Naive B cell (primary cell): Measurements from ENCODE around the gene ANGEL2. TPM values are rescaled to one million over a fixed set of nuclear protein-coding genes. Genes with fewer than 3 reads are reported as not detected.
A peak's percentile ranks its signal among the peaks of the same experiment; 100 is the strongest.
"Not testable (repeated sequence)": the region's sequence is repeated elsewhere in the genome, so short reads cannot be mapped to it uniquely, and the experiment has no call there.

Experiments
- ATAC-seq, 2 donors: fragments of 150-1000 bp; cut with Tn5 transposase; 2 replicates each; pipeline ENCODE4 v1.10.0; 2021; ENCODE audit warnings: low read depth in 2 of 2, mild to moderate bottlenecking in 2 of 2, moderate library complexity in 2 of 2
- DNase-seq: peaks from one replicate; pipeline ENCODE4 v3.0.0; 2022
- H3K27ac Mint-ChIP-seq, 6 donors: one replicate each; pipeline ENCODE4 v1.8.0; 2020 to 2022; ENCODE audit warnings: mild to moderate bottlenecking in 6 of 6, mixed read lengths in 6 of 6, moderate library complexity in 5 of 6, inconsistent platforms in 2 of 6
- H3K27me3 Mint-ChIP-seq, 3 donors: one replicate each; pipeline ENCODE4 v1.8.0; 2021 to 2022; ENCODE audit warnings: mixed read lengths in 3 of 3, mild to moderate bottlenecking in 1 of 3
- H3K36me3 Mint-ChIP-seq, 2 donors: one replicate each; pipeline ENCODE4 v1.8.0; 2020 to 2022; ENCODE audit warnings: mixed read lengths in 2 of 2, inconsistent platforms in 1 of 2, mild to moderate bottlenecking in 1 of 2
- H3K4me1 Mint-ChIP-seq, 3 donors: one replicate each; pipeline ENCODE4 v1.8.0; 2020 to 2022; ENCODE audit warnings: mixed read lengths in 3 of 3, inconsistent platforms in 1 of 3, mild to moderate bottlenecking in 1 of 3, moderate library complexity in 1 of 3
- H3K4me3 Mint-ChIP-seq, 8 donors: one replicate each; pipeline ENCODE4 v1.8.0; 2020 to 2022; ENCODE audit warnings: mild to moderate bottlenecking in 8 of 8, mixed read lengths in 8 of 8, moderate library complexity in 8 of 8, inconsistent platforms in 2 of 8
- H3K9me3 Mint-ChIP-seq, 7 donors: one replicate each; pipeline ENCODE4 v1.8.0; 2020 to 2022; ENCODE audit warnings: mixed read lengths in 7 of 7, mild to moderate bottlenecking in 5 of 7, inconsistent platforms in 2 of 7, moderate library complexity in 1 of 7
- polyA plus RNA-seq, 6 donors: library from polyadenylated mRNA; unstranded; fragments of 300-500 nt; fragmentation: Illumina TruSeq; gene quantifications; one replicate each; pipeline ENCODE4 v1.2.3, GENCODE V29; 2021; ENCODE audit warnings: low read depth in 6 of 6

ANGEL2 gene
- polyA plus RNA-seq, 6 donors from 2014 or later: 24.5 to 43.0 (median 31.9) TPM

GRCh38 chr1:212994926-212995325 is 20.7 kb downstream of the ANGEL2 start:
- DNase-seq: no peak
- no peaks in the 10 kb centered on the region for H3K27me3 Mint-ChIP-seq
- peaks cover 5 to 12% of the 10 kb centered on the region in 2 donors for H3K36me3 Mint-ChIP-seq

GRCh38 chr1:212993960-212994359 is 21.7 kb downstream of the ANGEL2 start:
- not testable (repeated sequence) for H3K27me3 Mint-ChIP-seq, DNase-seq, H3K4me1 Mint-ChIP-seq, H3K4me3 Mint-ChIP-seq, H3K36me3 Mint-ChIP-seq, ATAC-seq, H3K27ac Mint-ChIP-seq, H3K9me3 Mint-ChIP-seq

More at GRCh38 chr1:212994926-212995325, 20.7 kb downstream of the ANGEL2 start:
- Mint-ChIP-seq H3K9me3 (no peaks in the 10 kb centered on the region), H3K4me3 (no peak overlapping the region), H3K27ac (no peak overlapping the region), H3K4me1 (peaks cover 0 to 6% (median 4%) of the 10 kb centered on the region in 3 donors)
- no peak for ATAC-seq

- no peaks in the 10 kb centered on the region for H3K27me3 Mint-ChIP-seq
- H3K4me1 Mint-ChIP-seq: no peaks in the 10 kb centered on the region
- DNase-seq: no peak
- no peak for ATAC-seq
- no peak overlapping the region for H3K4me3 Mint-ChIP-seq
- no peaks in the 10 kb centered on the region for H3K9me3 Mint-ChIP-seq
- peaks cover 0 to under 1% of the 10 kb centered on the region in 2 donors for H3K36me3 Mint-ChIP-seq
- H3K27ac Mint-ChIP-seq: peak overlapping the region in 2 of 6 donors; percentile 28 to 91
Observed at GRCh38 chr1:212990276-212990675, 25.4 kb downstream of the ANGEL2 start.

GRCh38 chr1:212987702-212988322 is 27.9 kb downstream of the ANGEL2 start:
- Mint-ChIP-seq H3K4me3 (no peak overlapping the region), H3K27me3 (no peaks in the 10 kb centered on the region), H3K9me3 (no peaks in the 10 kb centered on the region), H3K27ac (no peak overlapping the region), H3K4me1 (no peaks in the 10 kb centered on the region), H3K36me3 (no peaks in the 10 kb centered on the region)
- ATAC-seq (no peak), DNase-seq (no peak)

GRCh38 chr1:212986551-212986950 is 29.1 kb downstream of the ANGEL2 start:
- peak overlapping the region in 1 of 8 donors; percentile 50 for H3K4me3 Mint-ChIP-seq
- DNase-seq: no peak
- H3K27ac Mint-ChIP-seq: peak overlapping the region in 3 of 6 donors; percentile 8 to 64 (median 64)
- H3K27me3 Mint-ChIP-seq: no peaks in the 10 kb centered on the region
- H3K36me3 Mint-ChIP-seq: no peaks in the 10 kb centered on the region
- ATAC-seq: no peak
- H3K4me1 Mint-ChIP-seq: no peaks in the 10 kb centered on the region
- H3K9me3 Mint-ChIP-seq: no peaks in the 10 kb centered on the region

GRCh38 chr1:212984522-212985291 is 31.0 kb downstream of the ANGEL2 start:
- no peak overlapping the region for H3K27ac Mint-ChIP-seq
- no peak for ATAC-seq

GRCh38 chr1:212983482-212983881 is 32.2 kb downstream of the ANGEL2 start:
- Mint-ChIP-seq H3K4me1 (no peaks in the 10 kb centered on the region), H3K9me3 (no peaks in the 10 kb centered on the region), H3K36me3 (no peaks in the 10 kb centered on the region), H3K27ac (peak overlapping the region in 1 of 6 donors; percentile 3), H3K4me3 (no peak overlapping the region), H3K27me3 (no peaks in the 10 kb centered on the region)
- no peak for DNase-seq
- no peak for ATAC-seq

More at GRCh38 chr1:212984522-212985291, 31.0 kb downstream of the ANGEL2 start:
- Mint-ChIP-seq H3K9me3 (no peaks in the 10 kb centered on the region), H3K4me3 (no peak overlapping the region), H3K36me3 (no peaks in the 10 kb centered on the region), H3K4me1 (no peaks in the 10 kb centered on the region), H3K27me3 (no peaks in the 10 kb centered on the region)
- no peak for DNase-seq

GRCh38 chr1:212982430-212983152 is 33.1 kb downstream of the ANGEL2 start:
- H3K27ac Mint-ChIP-seq: peak overlapping the region in 1 of 6 donors; percentile 10
- no peaks in the 10 kb centered on the region for H3K36me3 Mint-ChIP-seq
- DNase-seq: no peak
- H3K4me1 Mint-ChIP-seq: no peaks in the 10 kb centered on the region
- H3K9me3 Mint-ChIP-seq: no peaks in the 10 kb centered on the region
- no peaks in the 10 kb centered on the region for H3K27me3 Mint-ChIP-seq
- ATAC-seq: no peak
- no peak overlapping the region for H3K4me3 Mint-ChIP-seq

GRCh38 chr1:212981571-212982328 is 33.9 kb downstream of the ANGEL2 start:
- no peak for DNase-seq
- H3K27me3 Mint-ChIP-seq: no peaks in the 10 kb centered on the region
- peak overlapping the region in 2 of 6 donors; percentile 32 to 88 for H3K27ac Mint-ChIP-seq
- no peaks in the 10 kb centered on the region for H3K36me3 Mint-ChIP-seq
- H3K4me3 Mint-ChIP-seq: no peak overlapping the region
- no peaks in the 10 kb centered on the region for H3K4me1 Mint-ChIP-seq
- H3K9me3 Mint-ChIP-seq: no peaks in the 10 kb centered on the region
- ATAC-seq: no peak

GRCh38 chr1:212981025-212981495 is 34.6 kb downstream of the ANGEL2 start:
- Mint-ChIP-seq H3K27ac (no peak overlapping the region), H3K9me3 (no peaks in the 10 kb centered on the region), H3K4me1 (no peaks in the 10 kb centered on the region), H3K36me3 (no peaks in the 10 kb centered on the region), H3K27me3 (peaks cover 0 to 6% (median 0%) of the 10 kb centered on the region in 3 donors), H3K4me3 (peak overlapping the region in 1 of 8 donors; percentile 15)
- no peak for DNase-seq
- ATAC-seq: no peak

GRCh38 chr1:212980123-212980785 is 35.4 kb downstream of the ANGEL2 start:
- H3K4me1 Mint-ChIP-seq: no peaks in the 10 kb centered on the region
- peaks cover 0 to 10% (median 0%) of the 10 kb centered on the region in 3 donors for H3K27me3 Mint-ChIP-seq
- no peak for ATAC-seq
- H3K4me3 Mint-ChIP-seq: no peak overlapping the region
- no peaks in the 10 kb centered on the region for H3K9me3 Mint-ChIP-seq
- no peak overlapping the region for H3K27ac Mint-ChIP-seq
- DNase-seq: no peak
- no peaks in the 10 kb centered on the region for H3K36me3 Mint-ChIP-seq

GRCh38 chr1:212979340-212980122 is 36.1 kb downstream of the ANGEL2 start:
- H3K9me3 Mint-ChIP-seq: no peaks in the 10 kb centered on the region
- no peaks in the 10 kb centered on the region for H3K36me3 Mint-ChIP-seq
- no peaks in the 10 kb centered on the region for H3K4me1 Mint-ChIP-seq
- H3K4me3 Mint-ChIP-seq: no peak overlapping the region
- ATAC-seq (no peak), DNase-seq (no peak)
- peak overlapping the region in 1 of 6 donors; percentile 52 for H3K27ac Mint-ChIP-seq
- peaks cover 0 to 10% (median 0%) of the 10 kb centered on the region in 3 donors for H3K27me3 Mint-ChIP-seq
